ENCODE results near the gene GUCD1. TPM values are rescaled to one million over a fixed set of nuclear protein-coding genes. Genes with fewer than 3 reads are reported as not detected.

The GUCD1 gene
- total RNA-seq, 1 experiment from 2014 or later: 48.7 TPM

GRCh38 chr22:24550028-24550901 lies 4.7 kb downstream of the GUCD1 start:
- TF ChIP-seq YY1 (IDR thresholded peaks at IDR 0.05; ENCODE audit: extremely low read depth, insufficient replicate concordance, low read depth, low read length) (no peak), POLR2AphosphoS5 (IDR thresholded peaks at IDR 0.05; ENCODE audit: low read depth, low read length) (no peak), POLR2A (IDR thresholded peaks at IDR 0.05; ENCODE audit: borderline replicate concordance, extremely low read depth, insufficient read depth, insufficient read length) (no peak), CEBPB (IDR thresholded peaks at IDR 0.05; ENCODE audit: low read depth) (no peak), EZH2phosphoT487 (IDR thresholded peaks at IDR 0.05; ENCODE audit: borderline replicate concordance) (no peak), ZFX (IDR thresholded peaks at IDR 0.05) (no peak), FOSL1 (IDR thresholded peaks at IDR 0.05; ENCODE audit: low read depth) (no peak), EZH2 (IDR thresholded peaks at IDR 0.05) (no peak), TCF7L2 (IDR thresholded peaks at IDR 0.05; ENCODE audit: borderline replicate concordance, extremely low read depth, insufficient read depth, insufficient read length) (no peak), MAX (IDR thresholded peaks at IDR 0.05) (no peak), SP1 (IDR thresholded peaks at IDR 0.05; ENCODE audit: low read depth) (no peak)
- ChIA-PET CTCF (no interaction called here), POLR2A (no interaction called here), RAD21 (ENCODE audit: low non-redundant PET in 1 of 2, low total read pairs in 2 of 2, uncharacterized antibody in 2 of 2, unreplicated experiment in 2 of 2) (no interaction called here)
- no peak overlapping the region for H2AFZ ChIP-seq (ENCODE audit: low read depth, low read length, poor library complexity, severe bottlenecking)
- H4K20me1 ChIP-seq (ENCODE audit: insufficient read depth): no peaks in the 10 kb centered on the region
- no peaks in the 10 kb centered on the region for H3K9me3 ChIP-seq (ENCODE audit: control insufficient read depth in 1 of 2, insufficient read depth in 1 of 2, low read depth in 1 of 2, low read length in 2 of 2)
- no peak overlapping the region for H3K9ac ChIP-seq (ENCODE audit: low read length)
- no peak overlapping the region for H3K4me3 ChIP-seq (replicated peaks in 1 of 2; ENCODE audit: low read depth in 1 of 2, low read length in 2 of 2)
- no peak overlapping the region for H3K27ac ChIP-seq (ENCODE audit: low read depth, low read length)
- peaks cover 35% of the 10 kb centered on the region for H3K79me2 ChIP-seq (ENCODE audit: insufficient read depth, low read length)
- BruUV-seq (replicated peaks): no TSS peak
- intact Hi-C loops (cut with micrococcal nuclease): no loop called here
- DNase-seq (ENCODE audit: low read depth, low spot score): no peak
- H3K4me1 ChIP-seq (ENCODE audit: control insufficient read depth in 1 of 2, insufficient read depth in 2 of 2, low read length in 2 of 2): peaks cover 6 to 13% of the 10 kb centered on the region in 2 experiments; a peak in 3 of 4 replicates
- H3K27me3 ChIP-seq (ENCODE audit: insufficient read depth, low read length): no peaks in the 10 kb centered on the region
- H3K36me3 ChIP-seq (ENCODE audit: control insufficient read depth in 1 of 2, insufficient read depth in 2 of 2, low read length in 2 of 2): peaks cover 0 to 10% of the 10 kb centered on the region in 2 experiments; a peak in 2 of 4 replicates
- no peak for ATAC-seq
- no peaks in the 10 kb centered on the region for H3K9me2 ChIP-seq (ENCODE audit: insufficient read depth)
- no peak overlapping the region for H3K4me2 ChIP-seq (ENCODE audit: low read length)
